Retinal pigment epithelial cell (primary cell): ENCODE measurements around the gene SLC25A6.

Experiments used
- DNase-seq: peaks from one replicate; pipeline ENCODE4 v3.0.0-alpha.2; 2010; ENCODE audit warnings: low read depth
- H3K4me3 ChIP-seq: 2 replicates; pipeline ENCODE4 v1.5.1; 2011; ENCODE audit warnings: mild to moderate bottlenecking, low read length, control low read depth, moderate library complexity
- TF ChIP-seq, protein P1 (sequence below): conservative IDR thresholded peaks from 2 replicates; pipeline ENCODE4 v1.5.1; 2011; ENCODE audit warnings: low read depth, low read length, control low read depth, inconsistent platforms

Gene SLC25A6

DNA sequence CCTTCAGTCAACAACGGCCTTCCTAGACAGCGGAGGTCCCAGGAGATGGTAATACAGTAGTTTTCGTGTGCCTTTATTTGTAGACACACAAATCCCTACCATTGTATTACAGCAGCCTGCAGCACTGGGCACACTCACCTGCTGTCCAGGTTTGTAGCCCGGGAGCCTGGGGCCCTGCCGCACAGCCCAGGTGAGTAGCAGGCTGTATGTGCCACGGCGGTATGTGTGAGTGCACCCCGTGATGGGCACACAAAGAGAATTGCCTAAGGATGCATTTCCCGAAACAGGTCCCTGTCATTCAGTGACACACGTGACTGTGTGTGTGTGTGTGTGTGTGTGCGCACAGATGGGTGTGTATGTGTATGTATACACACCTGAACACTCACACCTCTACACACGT, 8.1 kb upstream of the SLC25A6 start:
- TF ChIP-seq, protein P1, sequence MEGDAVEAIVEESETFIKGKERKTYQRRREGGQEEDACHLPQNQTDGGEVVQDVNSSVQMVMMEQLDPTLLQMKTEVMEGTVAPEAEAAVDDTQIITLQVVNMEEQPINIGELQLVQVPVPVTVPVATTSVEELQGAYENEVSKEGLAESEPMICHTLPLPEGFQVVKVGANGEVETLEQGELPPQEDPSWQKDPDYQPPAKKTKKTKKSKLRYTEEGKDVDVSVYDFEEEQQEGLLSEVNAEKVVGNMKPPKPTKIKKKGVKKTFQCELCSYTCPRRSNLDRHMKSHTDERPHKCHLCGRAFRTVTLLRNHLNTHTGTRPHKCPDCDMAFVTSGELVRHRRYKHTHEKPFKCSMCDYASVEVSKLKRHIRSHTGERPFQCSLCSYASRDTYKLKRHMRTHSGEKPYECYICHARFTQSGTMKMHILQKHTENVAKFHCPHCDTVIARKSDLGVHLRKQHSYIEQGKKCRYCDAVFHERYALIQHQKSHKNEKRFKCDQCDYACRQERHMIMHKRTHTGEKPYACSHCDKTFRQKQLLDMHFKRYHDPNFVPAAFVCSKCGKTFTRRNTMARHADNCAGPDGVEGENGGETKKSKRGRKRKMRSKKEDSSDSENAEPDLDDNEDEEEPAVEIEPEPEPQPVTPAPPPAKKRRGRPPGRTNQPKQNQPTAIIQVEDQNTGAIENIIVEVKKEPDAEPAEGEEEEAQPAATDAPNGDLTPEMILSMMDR, result no peak
- no peak overlapping the region for H3K4me3 ChIP-seq
- DNase-seq, result no peak

DNA sequence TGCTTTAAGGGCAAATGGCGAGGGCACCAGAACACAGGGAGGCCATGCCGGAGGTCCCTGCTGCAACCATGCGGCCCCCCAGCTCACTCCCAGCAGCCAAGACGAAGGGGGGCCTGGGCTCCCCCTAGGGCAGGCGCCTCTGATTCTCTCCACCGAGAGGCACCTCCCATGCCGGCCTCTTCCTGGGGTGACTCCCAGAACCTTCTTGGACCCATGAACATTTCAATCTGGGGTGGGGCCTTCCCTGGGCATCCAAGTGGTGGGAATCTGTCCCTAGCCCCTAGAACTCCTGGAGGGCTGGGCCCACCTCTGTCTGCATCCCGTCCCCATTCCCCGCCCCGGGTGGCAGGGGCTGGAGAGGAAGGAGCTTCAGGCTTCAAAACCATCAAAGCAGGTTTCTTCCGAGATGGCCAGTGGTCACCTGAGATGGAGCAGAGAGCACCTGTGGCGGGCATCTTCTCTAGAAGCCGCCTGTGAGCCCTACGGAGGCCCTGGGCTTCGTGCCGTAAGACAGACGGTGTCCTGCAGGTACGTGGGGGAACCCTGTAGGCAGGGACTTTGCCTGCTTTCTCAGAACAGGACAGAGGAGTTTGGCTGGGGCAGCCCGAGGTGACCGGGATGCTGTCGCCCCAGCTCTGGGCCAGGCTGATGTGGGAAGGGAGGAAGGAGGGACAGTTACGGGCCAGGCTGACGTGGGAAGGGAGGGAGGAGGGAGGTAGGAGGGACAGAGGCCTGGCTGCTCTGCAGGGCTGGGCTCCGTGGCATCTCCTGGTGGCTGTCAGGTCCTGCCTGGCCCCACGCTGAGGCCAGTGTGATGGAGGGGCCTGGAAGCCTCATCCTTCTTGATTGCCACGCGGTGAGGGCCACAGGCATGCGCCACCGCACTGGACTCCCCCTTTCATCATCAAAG, 6.8 kb upstream of the SLC25A6 start:
- DNase-seq, result no peak
- TF ChIP-seq, protein P1, result no peak

DNA sequence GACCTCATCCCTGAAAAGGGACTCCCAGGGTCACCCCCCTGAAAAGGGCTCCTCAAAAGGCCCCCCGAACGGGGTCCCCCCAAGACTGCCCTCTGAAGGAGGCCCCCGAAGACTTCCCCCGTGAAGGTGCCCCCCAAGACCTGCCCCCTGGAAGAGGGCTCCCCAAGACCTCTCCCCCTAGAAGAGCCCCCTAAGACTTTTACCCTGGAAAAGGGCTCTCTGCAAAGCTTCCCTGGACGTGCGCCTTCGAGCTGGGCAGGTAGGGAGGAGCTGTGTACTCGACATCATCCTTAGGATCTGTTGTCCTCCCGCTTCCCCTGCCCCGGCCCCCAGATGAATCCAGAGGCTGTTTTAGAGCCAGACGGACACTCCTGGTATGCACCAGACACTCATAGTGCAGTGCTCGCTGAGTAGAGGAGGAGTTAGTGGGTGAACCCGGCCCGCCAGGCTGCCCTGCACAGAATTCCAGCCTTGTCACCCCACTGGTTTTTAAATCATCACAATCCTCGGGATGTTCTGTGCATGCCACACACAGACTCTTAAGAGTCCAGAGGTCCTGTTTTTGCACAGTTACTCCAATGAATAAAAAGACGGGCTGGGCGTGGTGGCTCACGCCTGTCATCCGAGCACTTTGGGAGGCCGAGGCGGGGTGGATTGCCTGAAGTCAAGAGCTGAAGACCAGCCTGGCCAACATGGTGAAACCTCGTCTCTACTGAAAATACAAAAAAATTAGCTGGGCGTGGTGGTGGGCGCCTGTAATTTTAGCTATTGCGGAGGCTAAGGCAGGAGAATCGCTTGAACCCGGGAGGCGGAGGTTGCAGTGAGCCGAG, 5.7 kb upstream of the SLC25A6 start:
- TF ChIP-seq, protein P1, result no peak
- no peak overlapping the region for H3K4me3 ChIP-seq
- no peak for DNase-seq

More for the DNA sequence above, 6.8 kb upstream of the SLC25A6 start:
- no peak overlapping the region for H3K4me3 ChIP-seq

DNA sequence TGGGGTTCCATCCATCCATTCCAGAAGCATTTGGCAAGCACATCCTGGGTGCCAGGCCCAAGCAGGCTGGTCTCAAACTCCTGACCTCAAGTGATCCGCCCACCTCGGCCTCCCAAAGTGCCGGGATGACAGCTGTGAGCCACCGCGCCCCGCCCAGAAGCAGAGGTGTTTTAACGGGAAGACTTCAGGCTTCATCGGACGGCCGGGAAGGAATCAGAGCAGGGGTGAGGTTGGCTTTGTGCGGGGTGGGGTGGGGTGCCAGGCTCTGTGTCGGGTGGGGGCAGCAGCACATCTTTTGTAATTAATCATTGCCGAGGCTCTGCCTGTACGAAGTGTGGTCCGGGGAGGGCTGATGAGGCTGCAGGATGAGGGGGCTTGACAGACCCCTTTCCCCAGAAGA, 5.1 kb upstream of the SLC25A6 start:
- no peak for DNase-seq
- TF ChIP-seq, protein P1, result no peak
- no peak overlapping the region for H3K4me3 ChIP-seq

DNA sequence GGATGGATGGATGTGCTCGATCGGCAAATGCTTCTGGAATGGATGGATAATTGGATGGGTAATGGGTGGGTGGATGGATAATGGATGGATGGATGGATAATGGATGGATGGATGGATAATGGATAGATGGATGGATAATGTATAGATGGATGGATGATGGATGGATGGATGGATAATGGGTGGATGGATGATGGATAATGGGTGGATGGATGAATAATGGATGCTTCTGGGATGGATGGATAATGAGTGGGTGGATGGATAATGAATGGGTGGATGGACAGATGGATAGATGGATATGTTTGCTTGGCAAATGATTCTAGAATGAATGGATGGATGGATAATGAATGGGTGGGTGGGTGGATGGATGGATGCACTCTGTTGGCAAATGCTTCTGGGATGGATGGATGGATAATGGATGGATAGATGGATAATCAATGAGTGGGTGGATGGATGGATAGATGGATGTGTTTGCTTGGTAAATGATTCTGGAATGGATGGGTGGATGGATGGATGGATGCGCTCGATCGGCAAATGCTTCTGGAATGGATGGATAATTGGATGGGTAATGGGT, 3.8 kb upstream of the SLC25A6 start:
- TF ChIP-seq, protein P1, result no peak
- no peak for DNase-seq
- H3K4me3 ChIP-seq, result no peak overlapping the region

DNA sequence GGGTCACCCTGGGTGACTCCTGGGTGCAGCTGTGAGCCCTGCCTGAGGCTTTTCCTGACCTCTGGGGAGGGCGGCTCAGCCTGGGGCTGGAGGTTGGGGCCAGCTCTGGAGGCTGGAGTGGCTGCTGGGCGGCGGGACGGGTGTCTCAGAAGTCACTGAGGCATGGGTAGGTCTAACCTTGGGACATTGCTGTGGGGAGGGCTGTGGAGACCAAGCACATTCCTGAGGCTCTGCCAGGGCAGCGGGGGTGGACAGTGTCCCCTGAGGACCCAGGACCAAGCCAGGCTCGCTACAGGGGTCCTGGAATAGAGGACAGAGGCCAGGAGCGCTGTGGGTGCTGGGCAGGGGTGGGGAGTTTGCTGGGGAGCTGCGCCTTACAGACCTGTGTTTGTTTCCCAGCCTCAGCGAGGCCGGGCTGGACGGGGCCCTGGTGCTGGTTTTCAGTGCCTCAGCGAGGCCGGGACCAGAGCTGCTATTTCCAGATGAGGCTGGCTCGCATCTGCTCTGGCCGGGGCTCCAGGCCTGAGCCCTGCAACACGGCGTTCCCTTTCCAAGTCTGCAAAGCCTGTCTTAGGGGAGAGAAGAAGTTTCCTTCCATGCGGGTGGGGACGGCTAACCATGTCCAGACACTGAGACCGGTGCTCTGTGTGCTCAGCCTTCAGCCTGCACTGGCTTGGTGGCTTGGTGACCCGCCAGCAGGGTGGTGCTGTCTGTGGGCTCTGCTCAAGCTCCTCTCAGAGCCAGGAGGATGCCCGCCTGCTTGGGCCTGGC, 3.0 kb upstream of the SLC25A6 start:
- no peak overlapping the region for H3K4me3 ChIP-seq

More for the DNA sequence above, 3.0 kb upstream of the SLC25A6 start:
- DNase-seq, result no peak
- TF ChIP-seq, protein P1, result no peak
